IPS DF 19.7 (cell line): Measurements from ENCODE around the gene NDC80.

Experiments used
- DNase-seq: peaks from one replicate; pipeline ENCODE4 v3.0.0-alpha.2; 2013; ENCODE audit warnings: low read depth, low spot score

The NDC80 gene

GRCh38 chr18:2557536-2557935, 13.8 kb upstream of the NDC80 start:
- DNase-seq: no peak

GRCh38 chr18:2559249-2559648, 12.1 kb upstream of the NDC80 start:
- no peak for DNase-seq

- no peak for DNase-seq
These were observed 7.0 kb upstream of the NDC80 start for GRCh38 chr18:2564373-2564772.

- no peak for DNase-seq
These were observed 3.2 kb upstream of the NDC80 start for GRCh38 chr18:2568129-2568528.

GRCh38 chr18:2568605-2569004, 2.8 kb upstream of the NDC80 start:
- no peak for DNase-seq

- no peak for DNase-seq
These were observed 1.8 kb upstream of the NDC80 start for GRCh38 chr18:2569338-2570207.

- no peak for DNase-seq
These were observed 571 bp upstream of the NDC80 start for GRCh38 chr18:2570772-2571199.

GRCh38 chr18:2572171-2572569, 813 bp downstream of the NDC80 start:
- DNase-seq: no peak

- no peak for DNase-seq
These were observed 1.5 kb downstream of the NDC80 start for GRCh38 chr18:2572892-2573291.

- DNase-seq: no peak
These were observed 2.1 kb downstream of the NDC80 start for GRCh38 chr18:2573408-2573807.

GRCh38 chr18:2587788-2588187, 16.4 kb downstream of the NDC80 start:
- DNase-seq: no peak

GRCh38 chr18:2588666-2589344, 17.4 kb downstream of the NDC80 start:
- no peak for DNase-seq

- DNase-seq: no peak
These were observed 18.1 kb downstream of the NDC80 start for GRCh38 chr18:2589345-2590068.

GRCh38 chr18:2590303-2590702, 18.9 kb downstream of the NDC80 start:
- DNase-seq: no peak

GRCh38 chr18:2597639-2598038, 26.3 kb downstream of the NDC80 start:
- no peak for DNase-seq

- no peak for DNase-seq
These were observed 31.5 kb downstream of the NDC80 start for GRCh38 chr18:2602844-2603243.

- DNase-seq: no peak
These were observed 35.0 kb downstream of the NDC80 start for GRCh38 chr18:2606335-2606734.

GRCh38 chr18:2609604-2610003, 38.2 kb downstream of the NDC80 start:
- DNase-seq: no peak

- DNase-seq: no peak
These were observed 39.2 kb downstream of the NDC80 start for GRCh38 chr18:2610549-2610948.

- no peak for DNase-seq
These were observed 41.6 kb downstream of the NDC80 start for GRCh38 chr18:2612996-2613395.

GRCh38 chr18:2617401-2617998, 46.1 kb downstream of the NDC80 start:
- no peak for DNase-seq

- DNase-seq: no peak
These were observed 46.7 kb downstream of the NDC80 start for GRCh38 chr18:2618009-2618408.
